Gastroesophageal sphincter (tissue), 4 donors: Measurements from ENCODE around the gene ARRDC4. TPM values are rescaled to one million over a fixed set of nuclear protein-coding genes. Genes with fewer than 3 reads are reported as not detected.

Experiments used
- ATAC-seq: fragments of 150-250 bp; one replicate; pipeline ENCODE4 v1.9.1; 2016; ENCODE audit warnings: mild to moderate bottlenecking, moderate library complexity
- H3K27ac ChIP-seq, 4 donors: fragments of 200-600 bp; sonication (generic) in 3 of 4; 1 replicate in 3 of 4; 2 replicates in 1 of 4; pipeline ENCODE4 v1.5.1; 2016 to 2019
- H3K27me3 ChIP-seq: fragments of 200-600 bp; sonication (generic); one replicate; pipeline ENCODE4 v1.5.1; 2019
- H3K36me3 ChIP-seq, 2 donors: fragments of 200-600 bp; sonication (generic); one replicate each; pipeline ENCODE4 v1.5.1; 2019; ENCODE audit warnings: control low read depth in 1 of 2
- H3K4me1 ChIP-seq, 3 donors: fragments of 200-600 bp; sonication (generic); 1 replicate in 2 of 3; 2 replicates in 1 of 3; pipeline ENCODE4 v1.5.1; 2016 to 2019; ENCODE audit warnings: control low read depth in 2 of 3
- H3K4me3 ChIP-seq, 2 donors: fragments of 200-600 bp; sonication (generic); one replicate each; pipeline ENCODE4 v1.5.1; 2019; ENCODE audit warnings: mild to moderate bottlenecking in 1 of 2, moderate library complexity in 1 of 2
- H3K9me3 ChIP-seq, 3 donors: fragments of 200-600 bp; sonication (generic); one replicate each; pipeline ENCODE4 v1.5.1; 2017 to 2019; ENCODE audit warnings: control low read depth in 2 of 3
- CTCF ChIP-seq, 4 experiments: fragments of 200-600 bp in 2 of 4; fragments of 450-650 bp in 2 of 4; sonication (generic) in 1 of 4; IDR thresholded peaks; one replicate each; pipeline ENCODE4 v1.5.1; 2017 to 2019; ENCODE audit warnings: antibody characterized with exemption in 4 of 4, mild to moderate bottlenecking in 2 of 4, moderate library complexity in 2 of 4
- EP300 ChIP-seq: sonication (generic); formaldehyde crosslinking; IDR thresholded peaks from one replicate; pipeline ENCODE4 v1.6.1; 2017; ENCODE audit warnings: antibody characterized with exemption, mild to moderate bottlenecking
- POLR2A ChIP-seq, 2 donors: fragments of 450-650 bp; IDR thresholded peaks; one replicate each; pipeline ENCODE4 v1.6.1; 2017; ENCODE audit warnings: antibody characterized with exemption in 2 of 2, mild to moderate bottlenecking in 2 of 2, moderate library complexity in 1 of 2
- POLR2AphosphoS5 ChIP-seq: sonication (generic); formaldehyde crosslinking; IDR thresholded peaks from one replicate; pipeline ENCODE4 v1.6.1; 2017; ENCODE audit warnings: antibody characterized with exemption
- WGBS, 2 donors: methylation state at CpG; one replicate each; pipeline ENCODE4 v1.1.5; 2018; ENCODE audit warnings: low coverage in 1 of 2; 5-methylcytosine and 5-hydroxymethylcytosine counted together
- total RNA-seq, 4 donors: library from RNA; depleted of rRNA; stranded (reverse); fragments of >200 nt; gene quantifications; one replicate each; pipeline ENCODE4 v1.1.0, GENCODE V29; 2016

Gene ARRDC4
- total RNA-seq, 4 donors from 2014 or later, result 49.5 to 176 (median 116) TPM

DNA sequence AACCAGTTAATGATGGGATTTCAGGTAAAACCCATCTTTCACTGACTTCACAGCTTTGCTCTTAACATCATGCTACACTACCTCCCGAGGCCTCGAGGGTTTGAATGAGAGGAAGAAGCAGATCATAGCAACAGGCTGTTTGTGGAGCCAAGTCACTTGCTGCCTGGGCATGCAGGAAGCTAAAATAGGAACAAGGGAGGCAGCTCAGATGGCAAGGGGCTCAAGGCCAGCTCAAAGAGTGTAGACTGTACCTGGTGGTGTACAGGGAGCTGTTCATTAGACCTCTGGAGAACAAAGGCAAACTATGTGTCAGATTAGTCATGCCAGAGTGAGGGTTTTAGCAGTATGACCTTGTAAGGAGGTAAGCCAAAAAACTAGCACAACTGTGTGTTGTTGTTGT lies 28.8 kb downstream of the ARRDC4 start:
- Histone ChIP-seq H3K9me3 (no peaks in the 10 kb centered on the region), H3K36me3 (no peaks in the 10 kb centered on the region), H3K4me3 (no peak overlapping the region), H3K27ac (no peak overlapping the region), H3K4me1 (no peaks in the 10 kb centered on the region), H3K27me3 (no peaks in the 10 kb centered on the region)
- ATAC-seq, result no peak
- WGBS, 2 donors, result 50% methylated on average over 2 of the region's 2 CpGs; no CpG with 5 or more reads in 1 of the 2 donors
- no peak for TF ChIP-seq CTCF (IDR thresholded peaks at IDR 0.05)
- TF ChIP-seq EP300, result no peak
- TF ChIP-seq POLR2AphosphoS5, result no peak
- TF ChIP-seq POLR2A (IDR thresholded peaks at IDR 0.05), result no peak

GRCh38 chr15:97991972-97992541 lies 31.6 kb downstream of the ARRDC4 start:
- Histone ChIP-seq H3K4me1 (no peaks in the 10 kb centered on the region), H3K9me3 (no peaks in the 10 kb centered on the region), H3K27ac (no peak overlapping the region), H3K36me3 (no peaks in the 10 kb centered on the region), H3K27me3 (no peaks in the 10 kb centered on the region), H3K4me3 (no peak overlapping the region)
- TF ChIP-seq EP300 (no peak), POLR2AphosphoS5 (no peak), POLR2A (IDR thresholded peaks at IDR 0.05) (no peak), CTCF (IDR thresholded peaks at IDR 0.05) (no peak)
- no peak for ATAC-seq
- 77 to 83% methylated on average over 3 of the region's 3 CpGs for WGBS, 2 donors

DNA sequence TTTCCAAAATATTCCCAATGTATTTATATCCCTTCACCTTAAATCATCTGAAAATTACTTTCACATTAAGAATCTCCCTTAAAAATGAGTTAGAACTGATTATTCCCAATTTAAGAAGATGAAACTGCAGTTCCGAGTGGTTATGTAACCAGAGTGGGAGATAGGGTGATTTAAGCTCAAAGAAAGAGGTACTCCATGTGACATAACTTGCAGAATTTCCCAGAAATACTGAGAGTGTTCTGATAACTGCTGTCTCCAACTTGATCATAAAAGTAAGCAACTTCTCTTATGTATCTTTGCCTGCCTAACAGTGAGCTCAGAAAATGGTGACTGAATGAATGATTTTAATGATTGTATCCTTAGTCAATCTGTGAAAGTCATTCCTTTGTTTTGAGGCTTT lies 32.3 kb downstream of the ARRDC4 start:
- 39% methylated on average over 1 of the region's 1 CpG; no CpG with 5 or more reads in 1 of the 2 donors for WGBS, 2 donors
- Histone ChIP-seq H3K27ac (no peak overlapping the region), H3K4me1 (no peaks in the 10 kb centered on the region), H3K4me3 (no peak overlapping the region), H3K27me3 (no peaks in the 10 kb centered on the region), H3K36me3 (no peaks in the 10 kb centered on the region), H3K9me3 (no peaks in the 10 kb centered on the region)
- ATAC-seq, result no peak
- TF ChIP-seq EP300 (no peak), CTCF (IDR thresholded peaks at IDR 0.05) (no peak), POLR2AphosphoS5 (no peak), POLR2A (IDR thresholded peaks at IDR 0.05) (no peak)

- ATAC-seq, result no peak
- no peak overlapping the region for H3K27ac ChIP-seq
- 57 to 61% methylated on average over 2 of the region's 3 CpGs for WGBS, 2 donors
- no peak overlapping the region for H3K4me3 ChIP-seq
- no peaks in the 10 kb centered on the region for H3K27me3 ChIP-seq
- TF ChIP-seq POLR2A (IDR thresholded peaks at IDR 0.05) (no peak), EP300 (no peak), CTCF (IDR thresholded peaks at IDR 0.05) (no peak), POLR2AphosphoS5 (no peak)
- H3K36me3 ChIP-seq, result no peaks in the 10 kb centered on the region
- H3K4me1 ChIP-seq, result no peaks in the 10 kb centered on the region
- H3K9me3 ChIP-seq, result no peaks in the 10 kb centered on the region
These were observed 32.8 kb downstream of the ARRDC4 start for GRCh38 chr15:97993310-97993738.

DNA sequence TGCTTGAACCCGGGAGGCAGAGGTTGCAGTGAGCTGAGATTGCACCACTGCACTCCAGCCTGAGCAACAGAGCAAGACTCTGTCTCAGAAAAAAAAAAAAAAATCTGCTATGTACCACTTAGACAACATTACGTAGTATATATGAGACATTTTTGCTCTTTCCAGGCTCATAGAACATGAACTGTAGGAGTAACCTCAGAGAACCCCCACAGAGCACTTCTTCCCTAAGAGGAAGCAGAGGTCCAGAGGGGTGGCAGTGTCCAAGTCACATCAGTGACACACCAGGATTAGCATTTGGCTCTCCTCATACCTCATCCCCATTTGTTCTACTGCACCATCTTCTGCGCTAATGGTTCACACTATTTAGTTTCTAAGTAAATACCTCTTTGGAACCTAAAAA lies 33.7 kb downstream of the ARRDC4 start:
- WGBS, 2 donors, result 94 to 97% methylated on average over 3 of the region's 3 CpGs
- ATAC-seq, result no peak
- no peak for TF ChIP-seq CTCF (IDR thresholded peaks at IDR 0.05)
- TF ChIP-seq POLR2A (IDR thresholded peaks at IDR 0.05), result no peak
- no peak for TF ChIP-seq POLR2AphosphoS5
- TF ChIP-seq EP300, result no peak

More for the DNA sequence above, 33.7 kb downstream of the ARRDC4 start:
- no peaks in the 10 kb centered on the region for H3K36me3 ChIP-seq
- no peaks in the 10 kb centered on the region for H3K4me1 ChIP-seq
- no peak overlapping the region for H3K4me3 ChIP-seq
- no peaks in the 10 kb centered on the region for H3K27me3 ChIP-seq
- H3K27ac ChIP-seq, result no peak overlapping the region
- no peaks in the 10 kb centered on the region for H3K9me3 ChIP-seq
